ENCODE results near the gene KDM3A.
"Not testable (repeated sequence)": the region's sequence is repeated elsewhere in the genome, so short reads cannot be mapped to it uniquely, and the experiment has no call there.

The KDM3A gene

GRCh38 chr2:86477349-86477748 is 36.2 kb downstream of the KDM3A start:
- Mint-ChIP-seq H3K4me3 (no peak overlapping the region), H3K36me3 (ENCODE audit: low read depth) (peaks cover 97% of the 10 kb centered on the region), H3K4me1 (ENCODE audit: low read depth) (peaks cover 51% of the 10 kb centered on the region), H3K27ac (peak overlapping the region; percentile 7), H3K27me3 (no peaks in the 10 kb centered on the region), H3K9me3 (no peaks in the 10 kb centered on the region)
- DNase-seq = no peak

- Mint-ChIP-seq H3K9me3 (no peaks in the 10 kb centered on the region), H3K4me3 (no peak overlapping the region), H3K36me3 (ENCODE audit: low read depth) (peaks cover 97% of the 10 kb centered on the region), H3K27ac (peak overlapping the region; percentile 16), H3K4me1 (ENCODE audit: low read depth) (peaks cover 63% of the 10 kb centered on the region), H3K27me3 (no peaks in the 10 kb centered on the region)
- no peak for DNase-seq
Measured at GRCh38 chr2:86480105-86480504, 38.9 kb downstream of the KDM3A start.

GRCh38 chr2:86482034-86482433 is 40.9 kb downstream of the KDM3A start:
- H3K4me1 Mint-ChIP-seq (ENCODE audit: low read depth) = peaks cover 64% of the 10 kb centered on the region
- H3K27ac Mint-ChIP-seq = peak overlapping the region; percentile 66
- peaks cover 98% of the 10 kb centered on the region for H3K36me3 Mint-ChIP-seq (ENCODE audit: low read depth)
- no peaks in the 10 kb centered on the region for H3K27me3 Mint-ChIP-seq
- no peak overlapping the region for H3K4me3 Mint-ChIP-seq
- DNase-seq = no peak
- no peaks in the 10 kb centered on the region for H3K9me3 Mint-ChIP-seq

- Mint-ChIP-seq H3K27ac (peak overlapping the region; percentile 82), H3K9me3 (no peaks in the 10 kb centered on the region), H3K27me3 (no peaks in the 10 kb centered on the region), H3K4me1 (ENCODE audit: low read depth) (peaks cover 58% of the 10 kb centered on the region), H3K4me3 (no peak overlapping the region), H3K36me3 (ENCODE audit: low read depth) (peaks cover 100% of the 10 kb centered on the region)
- no peak for DNase-seq
Measured at GRCh38 chr2:86484385-86484784, 43.2 kb downstream of the KDM3A start.

GRCh38 chr2:86485103-86485502 is 43.9 kb downstream of the KDM3A start:
- no peak overlapping the region for H3K4me3 Mint-ChIP-seq
- H3K36me3 Mint-ChIP-seq (ENCODE audit: low read depth) = peaks cover 100% of the 10 kb centered on the region
- H3K27ac Mint-ChIP-seq = peak overlapping the region; percentile 82
- DNase-seq = no peak
- no peaks in the 10 kb centered on the region for H3K27me3 Mint-ChIP-seq
- no peaks in the 10 kb centered on the region for H3K9me3 Mint-ChIP-seq
- H3K4me1 Mint-ChIP-seq (ENCODE audit: low read depth) = peaks cover 61% of the 10 kb centered on the region

- Mint-ChIP-seq H3K27me3 (no peaks in the 10 kb centered on the region), H3K9me3 (no peaks in the 10 kb centered on the region), H3K4me1 (ENCODE audit: low read depth) (peaks cover 56% of the 10 kb centered on the region), H3K36me3 (ENCODE audit: low read depth) (peaks cover 100% of the 10 kb centered on the region), H3K27ac (peak overlapping the region; percentile 82), H3K4me3 (no peak overlapping the region)
- no peak for DNase-seq
Measured at GRCh38 chr2:86485802-86486201, 44.6 kb downstream of the KDM3A start.

- H3K27ac Mint-ChIP-seq = peak overlapping the region; percentile 82
Measured at GRCh38 chr2:86487062-86487461, 45.9 kb downstream of the KDM3A start.

GRCh38 chr2:86488561-86489250 is 47.5 kb downstream of the KDM3A start:
- no peaks in the 10 kb centered on the region for H3K27me3 Mint-ChIP-seq
- no peak overlapping the region for H3K4me3 Mint-ChIP-seq
- no peaks in the 10 kb centered on the region for H3K9me3 Mint-ChIP-seq
- no peak for DNase-seq
- H3K4me1 Mint-ChIP-seq (ENCODE audit: low read depth) = peaks cover 41% of the 10 kb centered on the region
- H3K27ac Mint-ChIP-seq = peak overlapping the region; percentile 66
- peaks cover 100% of the 10 kb centered on the region for H3K36me3 Mint-ChIP-seq (ENCODE audit: low read depth)

More at GRCh38 chr2:86487062-86487461, 45.9 kb downstream of the KDM3A start:
- Mint-ChIP-seq H3K4me3 (no peak overlapping the region), H3K27me3 (no peaks in the 10 kb centered on the region), H3K9me3 (no peaks in the 10 kb centered on the region), H3K4me1 (ENCODE audit: low read depth) (peaks cover 50% of the 10 kb centered on the region), H3K36me3 (ENCODE audit: low read depth) (peaks cover 100% of the 10 kb centered on the region)
- DNase-seq = no peak

- Mint-ChIP-seq H3K4me1 (ENCODE audit: low read depth) (peaks cover 35% of the 10 kb centered on the region), H3K27me3 (no peaks in the 10 kb centered on the region), H3K4me3 (no peak overlapping the region), H3K9me3 (no peaks in the 10 kb centered on the region), H3K36me3 (ENCODE audit: low read depth) (peaks cover 100% of the 10 kb centered on the region), H3K27ac (peak overlapping the region; percentile 53)
- no peak for DNase-seq
Measured at GRCh38 chr2:86489542-86489941, 48.4 kb downstream of the KDM3A start.

GRCh38 chr2:86490245-86490644 is 49.1 kb downstream of the KDM3A start:
- Mint-ChIP-seq H3K36me3 (ENCODE audit: low read depth) (peaks cover 100% of the 10 kb centered on the region), H3K9me3 (no peaks in the 10 kb centered on the region), H3K4me3 (no peak overlapping the region), H3K4me1 (ENCODE audit: low read depth) (peaks cover 28% of the 10 kb centered on the region), H3K27ac (peak overlapping the region; percentile 53), H3K27me3 (no peaks in the 10 kb centered on the region)
- no peak for DNase-seq

GRCh38 chr2:86491088-86491487 is 49.9 kb downstream of the KDM3A start:
- Mint-ChIP-seq H3K36me3 (ENCODE audit: low read depth) (peaks cover 100% of the 10 kb centered on the region), H3K27ac (peak overlapping the region; percentile 39), H3K4me3 (no peak overlapping the region)

GRCh38 chr2:86492048-86492453 is 50.9 kb downstream of the KDM3A start:
- Mint-ChIP-seq H3K4me1 (ENCODE audit: low read depth) (peaks cover 26% of the 10 kb centered on the region), H3K4me3 (no peak overlapping the region), H3K27ac (peak overlapping the region; percentile 14), H3K9me3 (peaks cover 8% of the 10 kb centered on the region), H3K36me3 (ENCODE audit: low read depth) (peaks cover 100% of the 10 kb centered on the region), H3K27me3 (no peaks in the 10 kb centered on the region)
- DNase-seq = no peak

More at GRCh38 chr2:86491088-86491487, 49.9 kb downstream of the KDM3A start:
- no peak for DNase-seq
- peaks cover 7% of the 10 kb centered on the region for H3K9me3 Mint-ChIP-seq
- peaks cover 26% of the 10 kb centered on the region for H3K4me1 Mint-ChIP-seq (ENCODE audit: low read depth)
- no peaks in the 10 kb centered on the region for H3K27me3 Mint-ChIP-seq

- H3K27ac Mint-ChIP-seq, H3K4me3 Mint-ChIP-seq, H3K27me3 Mint-ChIP-seq, DNase-seq: not testable (repeated sequence)
- peaks cover 100% of the 10 kb centered on the region for H3K36me3 Mint-ChIP-seq (ENCODE audit: low read depth)
- peaks cover 32% of the 10 kb centered on the region for H3K9me3 Mint-ChIP-seq
- H3K4me1 Mint-ChIP-seq (ENCODE audit: low read depth) = peaks cover 26% of the 10 kb centered on the region
Measured at GRCh38 chr2:86496391-86496790, 55.2 kb downstream of the KDM3A start.

- Mint-ChIP-seq H3K9me3 (peaks cover 38% of the 10 kb centered on the region), H3K27ac (no peak overlapping the region)
Measured at GRCh38 chr2:86498468-86499260, 57.5 kb downstream of the KDM3A start.

GRCh38 chr2:86499326-86499725 is 58.2 kb downstream of the KDM3A start:
- H3K4me3 Mint-ChIP-seq = no peak overlapping the region
- H3K27ac Mint-ChIP-seq = peak overlapping the region; percentile 16
- H3K9me3 Mint-ChIP-seq = peaks cover 38% of the 10 kb centered on the region
- H3K36me3 Mint-ChIP-seq (ENCODE audit: low read depth) = peaks cover 98% of the 10 kb centered on the region
- no peak for DNase-seq
- no peaks in the 10 kb centered on the region for H3K27me3 Mint-ChIP-seq
- peaks cover 22% of the 10 kb centered on the region for H3K4me1 Mint-ChIP-seq (ENCODE audit: low read depth)

More at GRCh38 chr2:86498468-86499260, 57.5 kb downstream of the KDM3A start:
- Mint-ChIP-seq H3K27me3 (no peaks in the 10 kb centered on the region), H3K36me3 (ENCODE audit: low read depth) (peaks cover 100% of the 10 kb centered on the region), H3K4me1 (ENCODE audit: low read depth) (peaks cover 24% of the 10 kb centered on the region), H3K4me3 (no peak overlapping the region)
- DNase-seq = no peak
